Stimulated activated naive CD8-positive, alpha-beta T cell treated with anti-CD3 and anti-CD28 coated beads, Interleukin-15, Interleukin-2, amounts not matched to agents 100 U/mL and 50 U/mL, for 24 hours (primary cell): ENCODE results near the gene SLX4IP.

Source experiments
- ATAC-seq: fragments of 150-1000 bp; cut with Tn5 transposase; one replicate; pipeline ENCODE4 v1.10.0; 2021
- DNase-seq: peaks from one replicate; pipeline ENCODE4 v3.0.0; 2021

SLX4IP gene

DNA sequence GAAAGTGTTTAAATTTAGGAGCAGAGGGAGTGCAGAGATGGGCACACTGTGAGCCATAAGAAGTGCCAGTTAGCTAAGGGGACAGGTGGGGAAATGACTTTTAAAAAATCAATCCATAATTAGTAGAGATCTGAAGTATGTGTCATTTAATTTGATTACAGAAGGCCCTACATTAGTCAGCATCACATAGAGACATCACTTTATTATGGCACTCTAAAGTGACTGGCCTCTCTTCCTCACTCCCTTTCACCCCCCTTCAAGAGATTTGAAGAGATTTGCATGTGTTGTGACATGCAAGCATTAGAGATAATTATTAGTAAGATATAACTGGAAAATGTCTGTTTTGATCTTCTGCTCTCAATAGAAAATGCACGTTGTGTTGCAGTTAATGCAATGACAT, 86.7 kb downstream of the SLX4IP start:
- no peak for DNase-seq
- ATAC-seq: no peak

DNA sequence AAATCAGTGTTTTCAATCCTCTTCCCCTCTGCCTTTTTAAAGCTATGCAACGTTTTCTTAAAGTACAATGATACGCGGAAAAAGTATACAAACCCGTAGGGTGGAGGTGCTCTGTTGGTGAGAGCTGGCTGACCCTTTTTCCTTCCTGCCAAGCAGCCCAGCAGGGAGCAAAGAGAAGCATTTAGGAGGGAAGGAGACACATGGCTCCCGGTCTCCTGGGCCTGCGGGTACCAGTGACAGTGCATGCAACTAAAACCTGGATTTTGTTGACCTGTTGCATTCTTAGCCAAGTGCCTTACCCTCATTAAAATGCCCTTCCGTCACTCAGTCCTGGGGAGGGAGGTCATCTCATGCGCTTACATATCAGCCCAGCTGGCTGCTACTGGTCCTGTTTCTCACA, 87.2 kb downstream of the SLX4IP start:
- DNase-seq (no peak), ATAC-seq (no peak)

DNA sequence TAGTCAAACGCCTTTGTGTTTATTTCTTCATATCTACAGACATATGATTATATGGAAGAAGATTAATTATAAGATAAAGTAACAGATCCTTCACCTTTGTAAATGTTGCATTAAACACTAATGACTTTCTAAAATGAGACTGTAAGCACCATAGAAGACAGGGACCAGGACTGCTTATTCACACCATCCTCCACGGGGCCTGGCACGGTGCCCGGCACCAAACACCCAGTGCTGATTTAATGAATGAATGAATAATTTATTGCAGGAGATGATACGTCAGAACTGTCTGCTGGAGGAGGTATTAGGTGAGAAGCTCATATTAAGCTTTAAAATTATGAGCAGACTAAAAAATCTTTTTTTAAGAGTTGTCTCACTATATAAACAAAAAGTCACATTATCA, 88.3 kb downstream of the SLX4IP start:
- no peak for DNase-seq
- ATAC-seq: no peak

DNA sequence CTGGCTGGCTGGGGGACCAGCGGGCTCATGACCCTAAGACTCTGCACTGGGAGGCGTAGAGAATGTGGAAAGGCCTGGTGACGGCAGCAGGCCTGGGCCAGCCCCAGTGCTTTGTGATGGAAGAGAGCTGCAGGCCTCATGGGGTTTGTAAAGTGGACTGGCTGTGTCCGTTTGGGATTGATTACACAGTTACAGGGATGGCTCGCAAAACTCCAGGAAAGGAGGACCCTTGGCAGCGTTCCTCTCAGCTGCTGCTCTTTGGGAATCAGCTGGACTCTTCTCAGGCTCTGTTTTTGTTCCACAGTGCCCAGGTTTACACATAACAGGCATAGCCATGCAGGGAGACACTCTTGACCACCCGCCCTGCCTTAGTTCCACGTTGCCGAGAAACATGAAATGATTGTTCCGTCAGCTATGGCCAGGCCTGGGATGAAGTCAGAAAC, 89.0 kb downstream of the SLX4IP start:
- no peak for DNase-seq
- no peak for ATAC-seq

DNA sequence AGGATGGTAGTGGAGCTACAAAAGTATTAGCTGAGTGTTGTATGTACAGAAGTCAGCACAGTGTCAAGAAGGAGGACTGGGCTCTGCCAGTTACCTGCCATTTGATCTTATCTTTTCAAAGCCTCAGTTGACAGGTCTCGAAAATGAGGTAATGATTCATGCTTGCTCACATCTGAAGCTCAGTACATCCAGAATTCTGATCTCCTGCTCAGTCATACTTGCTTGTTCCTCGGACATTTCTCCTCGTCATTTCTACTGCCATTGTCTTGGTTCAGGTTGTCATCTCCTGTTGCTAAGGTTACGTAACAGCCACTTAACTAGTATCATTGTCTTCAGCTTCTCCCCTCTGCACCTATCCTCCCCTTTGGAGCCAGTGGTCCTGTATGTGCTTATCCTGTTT, 89.5 kb downstream of the SLX4IP start:
- DNase-seq: no peak
- peak; percentile 23 for ATAC-seq

DNA sequence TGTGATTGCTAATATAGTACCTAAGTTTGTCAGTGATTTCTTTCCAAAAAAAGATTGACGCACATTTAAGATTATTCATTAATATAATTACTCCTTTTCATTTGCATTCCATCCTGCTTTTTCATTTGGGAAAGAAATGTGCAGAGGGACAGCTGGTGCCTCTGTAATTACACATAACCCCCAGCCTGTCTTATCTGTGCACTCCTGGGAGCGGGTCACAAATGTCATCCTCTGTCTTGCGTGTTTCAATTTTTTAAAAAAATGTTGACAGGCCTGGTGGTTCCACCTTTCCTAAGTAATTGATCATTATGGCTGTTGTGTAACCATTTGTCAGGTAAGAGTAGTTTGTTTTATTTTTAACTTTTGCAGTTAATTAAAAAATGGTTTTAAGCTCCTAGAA, 92.7 kb downstream of the SLX4IP start:
- no peak for DNase-seq
- ATAC-seq: no peak

DNA sequence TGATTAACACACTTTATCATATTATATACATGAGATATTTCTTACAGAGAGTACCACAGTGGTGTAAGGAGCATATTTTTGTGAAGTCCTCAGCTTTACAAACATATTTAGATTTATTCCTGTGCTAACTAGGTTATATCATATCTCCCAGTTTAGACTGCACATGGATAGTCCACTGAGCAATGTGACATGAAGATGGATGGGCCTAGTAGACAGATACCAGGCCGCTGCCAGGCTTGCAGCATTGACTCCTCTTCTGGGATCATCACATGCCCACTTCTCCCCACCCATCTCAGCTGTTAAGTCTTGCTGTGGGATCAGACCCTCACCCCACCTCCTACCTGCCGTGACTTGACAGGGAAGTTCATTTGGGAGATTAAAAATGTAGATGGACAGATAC, 95.8 kb downstream of the SLX4IP start:
- no peak for ATAC-seq
- no peak for DNase-seq

DNA sequence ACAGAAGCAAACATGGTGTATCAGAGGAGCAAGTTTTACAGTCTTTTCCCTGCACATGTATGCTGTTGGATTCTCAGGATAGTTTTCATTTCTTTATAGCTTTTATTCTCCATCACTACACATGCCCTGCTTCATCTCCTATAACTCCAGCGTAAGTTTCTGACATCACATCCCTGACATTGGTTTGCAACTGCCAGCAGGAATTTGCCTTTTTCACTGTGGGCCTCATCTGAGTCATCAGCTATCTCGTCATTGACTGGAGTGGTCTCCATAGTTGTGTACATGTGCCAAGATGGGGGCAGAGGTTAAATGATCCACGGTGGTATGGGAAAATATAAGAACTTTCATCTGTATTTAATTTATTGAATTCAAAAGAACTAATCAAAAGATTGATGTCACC, 96.7 kb downstream of the SLX4IP start:
- no peak for ATAC-seq
- no peak for DNase-seq

DNA sequence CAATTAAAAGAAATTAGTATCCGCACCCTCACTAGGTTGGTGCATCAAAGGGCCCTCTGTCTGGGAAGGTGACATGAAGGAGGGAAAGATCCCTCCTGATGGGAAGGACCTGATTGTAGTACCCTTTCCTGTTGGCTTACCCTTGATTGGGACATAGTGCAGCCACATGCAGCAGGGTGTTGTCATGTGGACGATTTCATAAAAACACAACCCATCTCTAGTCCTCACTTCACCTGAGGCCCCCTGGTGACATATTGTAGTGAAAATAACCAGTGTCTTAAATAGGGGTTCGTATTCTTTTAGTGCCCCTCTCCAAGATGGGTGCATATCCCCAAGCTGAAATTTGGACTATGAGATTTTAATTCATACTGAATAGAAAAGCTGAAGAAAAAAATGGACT, 97.3 kb downstream of the SLX4IP start:
- ATAC-seq: no peak
- no peak for DNase-seq

DNA sequence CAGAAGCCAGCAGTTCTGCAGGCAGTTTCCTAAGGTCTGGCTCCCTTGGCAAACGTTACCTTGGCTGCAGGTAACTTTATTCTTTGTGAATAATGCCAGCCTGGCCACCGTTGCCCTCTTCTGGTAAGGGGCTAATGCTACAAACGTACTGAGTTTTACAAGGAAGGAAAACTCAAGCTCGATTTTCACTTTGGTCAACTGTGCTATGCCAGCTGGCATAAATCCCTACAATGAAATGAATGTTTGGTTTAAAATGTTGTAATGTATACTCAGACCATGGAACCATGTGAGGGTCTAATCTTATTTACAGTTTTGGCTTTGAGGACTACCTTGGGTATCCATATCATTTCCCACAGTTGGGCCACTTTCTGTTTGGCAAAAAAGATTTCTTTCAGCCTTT, 101.4 kb downstream of the SLX4IP start:
- DNase-seq: peak; percentile 14
- ATAC-seq: no peak

DNA sequence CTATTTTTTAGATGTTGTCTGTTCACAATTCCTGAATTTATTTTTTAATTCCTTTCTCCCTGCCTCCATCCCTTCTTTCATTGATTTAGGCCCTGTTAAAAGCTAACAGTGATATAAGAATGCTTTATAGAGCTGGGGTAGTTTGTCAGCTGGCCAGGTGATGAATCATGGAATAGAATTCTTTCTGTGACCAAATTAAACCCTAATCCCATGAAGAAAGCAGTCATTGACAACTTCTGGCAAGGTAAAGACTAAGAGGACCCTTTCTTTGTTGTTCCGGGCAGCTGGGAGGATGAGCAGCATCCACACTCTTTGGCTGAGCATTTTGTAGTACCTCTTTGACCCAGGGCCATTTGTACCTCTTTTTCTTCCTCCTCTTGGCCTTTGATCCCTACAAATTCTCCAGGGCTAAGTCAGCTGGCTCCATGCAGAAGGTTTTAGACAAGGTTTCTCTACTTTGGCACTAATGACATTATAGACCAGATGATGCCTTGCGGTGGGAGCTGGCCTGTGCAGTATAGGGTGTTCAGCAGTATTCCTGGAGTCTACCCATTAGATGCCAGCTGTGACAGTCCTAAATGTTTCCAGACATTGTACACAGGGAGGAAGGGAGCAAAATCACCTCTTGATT, 102.9 kb downstream of the SLX4IP start:
- ATAC-seq: no peak
- DNase-seq: no peak

DNA sequence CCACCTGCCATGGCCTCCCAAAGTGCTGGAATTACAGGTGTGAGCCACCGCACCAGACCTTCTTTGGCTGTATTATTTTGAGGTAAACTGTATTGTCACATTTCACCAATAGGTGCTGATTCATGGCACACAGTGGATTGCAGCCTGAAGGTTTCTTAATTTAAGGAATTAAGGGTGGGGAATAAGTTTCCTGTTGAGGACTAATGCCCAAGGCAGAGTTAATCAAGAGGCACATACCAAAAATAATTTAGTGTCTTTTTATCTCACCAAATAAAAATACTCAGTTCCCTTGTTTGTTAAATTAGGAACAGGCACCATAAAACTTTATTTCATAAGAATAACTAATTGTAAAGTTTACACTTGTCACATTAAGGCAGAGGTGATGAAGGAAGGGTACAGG, 103.7 kb downstream of the SLX4IP start:
- no peak for ATAC-seq
- no peak for DNase-seq

DNA sequence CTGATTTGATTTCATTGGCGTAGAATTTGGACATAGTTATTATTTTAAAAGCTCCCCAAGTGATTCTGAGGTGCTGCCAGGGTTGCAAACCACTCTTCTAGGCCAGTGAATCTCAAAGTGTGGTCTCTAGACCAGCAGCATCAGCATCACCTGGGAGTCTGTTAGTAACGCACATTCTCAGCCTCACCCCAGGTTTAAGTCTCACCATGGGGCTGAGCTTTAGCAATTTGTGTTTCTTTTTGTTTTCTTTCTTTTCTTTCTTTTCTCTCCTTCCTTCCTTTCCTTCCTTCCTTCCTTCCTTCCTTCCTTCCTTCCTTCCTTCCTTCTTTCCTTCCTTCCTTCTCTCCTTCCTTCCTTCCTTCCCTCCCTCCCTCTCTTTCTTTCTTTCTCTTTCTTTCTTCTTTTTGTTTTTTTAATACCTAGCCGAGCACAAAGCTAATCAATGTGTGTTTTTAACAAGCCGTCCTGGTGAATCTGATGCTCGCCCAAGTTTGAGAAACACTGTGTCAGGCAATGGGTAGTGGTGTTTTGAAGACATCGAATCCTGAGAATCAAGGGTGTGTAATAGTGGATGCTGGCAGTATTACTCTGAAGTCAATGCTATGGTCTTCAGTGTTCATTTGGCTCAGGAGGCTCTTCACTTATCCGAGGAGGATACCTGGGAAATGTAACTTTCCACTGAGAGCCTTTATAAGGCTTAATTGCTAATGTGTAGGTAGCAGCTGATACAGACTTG, 104.9 kb downstream of the SLX4IP start:
- no peak for ATAC-seq
- no peak for DNase-seq

DNA sequence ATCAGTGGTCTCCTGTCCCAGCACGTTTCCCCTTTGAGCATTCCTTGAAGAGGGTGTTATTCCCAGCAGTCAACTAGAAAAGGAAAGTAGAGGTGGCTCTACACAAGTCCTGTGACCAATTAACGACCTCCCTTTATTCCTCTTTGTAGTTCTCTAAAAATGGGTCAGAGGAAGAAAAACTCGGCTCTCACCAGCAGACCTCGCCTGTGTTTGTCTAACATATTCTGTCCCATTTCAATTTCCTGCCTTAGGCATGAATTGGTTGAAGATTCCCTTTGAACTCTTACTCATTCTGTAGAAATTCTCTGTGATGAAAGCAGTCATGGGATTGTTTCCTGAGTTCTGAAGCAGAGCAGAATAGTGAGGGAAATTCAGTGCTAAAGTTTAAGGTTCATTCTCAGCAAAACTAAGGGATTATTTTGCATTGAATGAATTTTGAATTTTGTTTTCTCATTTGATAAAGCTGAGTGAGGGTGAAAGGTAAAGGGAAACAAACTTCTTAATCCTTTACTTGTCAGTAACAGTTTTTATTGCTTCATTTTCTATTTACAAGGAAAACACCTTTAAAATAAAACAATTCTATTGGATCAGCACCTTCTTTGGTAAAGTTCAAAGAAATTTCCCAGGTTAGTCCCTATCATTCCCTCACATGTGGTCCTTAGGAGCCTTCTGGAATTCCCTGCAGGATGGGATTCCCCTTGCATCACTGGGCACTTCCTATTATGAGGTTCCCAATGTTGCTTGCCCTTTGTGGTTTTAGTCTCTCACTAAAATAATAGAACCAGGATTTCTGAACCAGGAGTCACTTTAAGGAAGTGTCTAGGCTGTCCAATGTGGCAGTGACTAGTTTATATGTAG, 105.8 kb downstream of the SLX4IP start:
- no peak for DNase-seq
- ATAC-seq: no peak

DNA sequence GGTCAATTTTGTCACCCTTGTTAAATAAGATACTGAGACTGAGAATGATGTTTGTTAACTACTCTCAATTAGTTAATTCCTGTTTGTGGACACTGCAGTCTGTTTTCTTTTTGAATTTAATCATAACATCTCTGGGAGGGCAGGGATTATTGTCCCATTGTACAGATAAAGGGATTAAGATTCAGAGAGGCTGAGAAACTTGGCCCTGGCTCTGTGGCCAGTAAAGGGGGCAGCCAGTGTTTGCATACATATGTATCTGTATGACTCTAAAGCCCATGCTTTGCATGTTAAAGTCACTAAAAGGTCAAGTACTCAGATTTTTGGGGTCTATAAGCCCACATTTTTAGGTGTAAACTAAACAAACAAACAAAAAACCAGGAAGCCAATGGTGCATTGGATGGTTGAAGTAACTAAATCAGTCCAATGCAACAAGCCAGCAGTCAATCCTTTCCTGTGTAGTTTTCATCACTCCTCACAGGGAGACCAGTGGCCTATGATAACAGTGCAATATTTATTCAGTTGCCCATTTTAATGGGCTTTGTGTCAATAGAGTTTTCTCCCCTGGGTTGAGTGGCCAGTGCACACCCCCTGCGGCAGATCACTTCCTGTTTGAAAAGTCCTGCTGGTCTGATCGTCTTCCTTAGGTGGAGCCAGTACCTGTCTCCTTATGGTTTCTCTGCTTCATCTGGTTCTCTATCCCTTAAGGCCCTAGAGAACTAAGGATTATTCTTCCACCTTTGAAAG, 106.7 kb downstream of the SLX4IP start:
- no peak for DNase-seq

DNA sequence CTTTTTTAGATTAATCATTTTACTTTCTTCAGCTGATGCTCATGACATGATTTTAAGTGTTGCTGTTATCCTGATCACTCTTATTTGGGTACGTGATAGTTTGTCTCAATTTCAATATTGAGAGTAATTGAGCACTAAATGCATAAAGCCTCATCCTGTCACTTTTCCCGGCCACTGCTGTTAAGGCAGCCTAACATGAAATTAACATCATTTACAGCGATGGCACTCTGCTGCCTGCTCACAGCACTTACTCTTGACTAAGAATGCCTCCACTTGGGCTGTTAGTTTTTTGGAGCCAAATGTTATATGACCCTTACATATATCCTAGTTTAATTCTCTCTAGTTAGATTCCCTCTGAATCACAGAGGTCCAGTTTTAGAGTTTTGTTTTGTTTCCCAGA, 107.3 kb downstream of the SLX4IP start:
- ATAC-seq (no peak), DNase-seq (no peak)

More for the DNA sequence above, 106.7 kb downstream of the SLX4IP start:
- ATAC-seq: no peak

DNA sequence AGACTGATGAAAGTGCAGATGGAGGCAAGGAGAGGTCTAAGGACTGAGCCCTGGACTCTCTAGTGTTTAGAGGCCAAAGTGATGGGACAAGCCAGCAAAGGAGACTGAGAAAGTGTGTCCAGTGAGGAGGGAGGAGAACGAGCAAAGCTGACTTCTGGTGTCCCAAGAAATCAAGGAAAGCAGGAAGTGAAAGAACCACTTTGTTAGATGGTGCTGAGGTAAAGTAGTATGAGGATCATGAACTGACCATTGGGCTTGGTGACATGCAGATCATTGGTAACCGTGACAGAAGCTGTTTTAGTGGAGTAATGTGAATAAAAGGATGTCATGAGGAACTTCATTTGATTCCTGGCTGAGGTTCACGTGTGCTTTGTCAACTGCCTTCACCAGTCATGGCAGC, 108.4 kb downstream of the SLX4IP start:
- no peak for ATAC-seq

DNA sequence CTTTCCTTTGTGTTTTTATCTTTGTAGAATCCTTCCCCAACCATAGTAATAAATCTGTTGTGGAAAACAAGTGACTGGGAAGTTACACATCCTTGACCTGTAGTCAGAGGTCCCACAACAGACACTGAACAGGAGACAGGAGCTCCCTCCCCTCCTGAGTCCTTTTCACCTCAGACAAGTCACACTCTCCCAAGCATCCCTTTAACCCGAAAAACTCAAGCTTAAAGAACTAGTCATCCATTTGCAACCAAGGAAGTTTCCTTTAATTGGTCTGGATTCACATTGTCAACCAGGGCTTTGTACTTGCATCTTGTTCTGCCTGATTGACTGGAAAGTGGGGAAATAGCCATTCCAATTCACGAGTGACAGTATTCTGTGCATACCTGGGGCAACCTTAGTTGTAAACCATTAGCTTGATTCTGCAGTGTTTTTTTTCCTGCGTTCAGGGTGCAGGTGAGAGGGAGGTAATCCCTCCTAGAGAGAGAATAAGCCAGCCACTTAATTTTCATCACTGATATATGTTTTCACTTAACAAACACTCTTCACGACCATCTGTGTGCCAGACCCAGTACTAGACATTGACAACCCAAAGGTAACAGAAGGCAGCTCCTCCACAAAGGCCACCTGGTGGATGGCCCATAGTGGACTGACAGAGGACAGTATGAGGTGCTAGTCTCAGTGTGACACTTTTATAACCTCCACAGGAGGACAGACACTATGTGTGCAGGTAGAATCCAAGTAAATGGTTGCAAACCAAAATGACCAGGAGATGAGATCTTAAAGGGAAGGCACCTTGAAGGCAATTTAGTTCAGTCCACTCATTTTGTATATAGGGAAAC, 112.4 kb downstream of the SLX4IP start:
- DNase-seq (no peak), ATAC-seq (no peak)

More for the DNA sequence above, 108.4 kb downstream of the SLX4IP start:
- no peak for DNase-seq

DNA sequence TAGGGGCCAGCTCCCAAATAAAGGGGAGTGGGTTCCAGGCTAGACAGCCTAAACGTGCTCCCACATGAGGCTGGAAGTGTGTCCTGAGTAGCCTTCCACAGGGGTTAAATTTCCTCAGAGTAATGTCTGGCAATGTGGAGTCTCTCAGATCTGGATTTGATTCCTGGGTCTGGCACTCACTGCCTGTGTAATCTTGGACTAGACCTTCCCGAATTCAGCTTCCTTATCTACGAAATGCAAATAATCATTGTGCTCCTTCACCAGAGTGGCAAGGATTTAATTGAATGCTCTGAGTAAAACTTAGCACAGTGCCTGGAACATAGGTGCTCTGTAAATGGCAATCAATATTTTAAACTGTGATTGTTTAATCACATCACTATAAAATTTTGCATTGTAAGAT, 114.4 kb downstream of the SLX4IP start:
- no peak for DNase-seq
- no peak for ATAC-seq

DNA sequence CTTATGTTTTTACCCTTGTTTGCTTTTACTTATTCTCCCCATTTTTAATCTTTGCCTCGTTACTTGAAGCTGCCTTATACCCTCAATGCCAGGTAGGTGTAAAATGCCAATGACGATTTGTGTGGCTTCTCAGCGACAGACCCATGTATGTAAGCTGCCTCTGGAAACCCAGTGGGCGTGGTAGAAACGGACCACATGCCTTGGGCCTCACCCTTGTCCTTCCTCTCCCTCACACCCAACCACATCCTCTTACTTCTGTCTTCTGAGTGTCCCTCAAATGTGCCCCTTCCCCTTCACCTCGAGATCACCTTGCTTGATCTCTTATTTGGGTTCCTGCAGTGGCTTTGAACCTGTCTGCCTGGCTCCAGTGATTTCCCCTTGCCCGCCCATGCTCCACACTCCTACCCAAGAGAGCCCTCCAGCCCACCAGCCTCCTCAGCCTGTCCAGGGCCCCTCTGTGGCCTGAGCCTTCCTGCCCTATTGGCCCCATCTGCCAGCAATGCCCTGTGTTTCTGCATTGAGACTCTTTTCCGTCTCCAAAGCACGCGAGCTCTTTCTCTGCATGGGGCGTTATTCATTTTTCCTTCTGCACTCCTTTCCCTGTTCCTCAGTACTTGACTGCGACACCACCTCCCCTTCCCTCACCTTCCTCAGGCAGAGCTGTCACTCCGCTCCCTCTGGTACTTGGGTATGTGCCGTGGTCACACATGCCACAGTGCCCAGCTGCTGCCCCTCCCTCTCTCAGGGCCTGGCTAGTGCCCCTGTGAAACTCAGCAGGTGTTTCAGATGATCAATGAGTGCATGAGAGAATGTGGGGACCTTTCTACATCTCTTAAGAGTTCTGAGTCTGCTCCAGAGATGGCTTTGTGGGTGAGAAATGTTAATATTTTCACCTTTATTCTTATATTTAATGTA, 115.4 kb downstream of the SLX4IP start:
- ATAC-seq (peak; percentile 30), DNase-seq (peak; percentile 14)
